SU-DHL-6 (cell line): ENCODE results near the gene CERS1.

ENCODE experiments used
- H2AFZ ChIP-seq: fragments of 200-600 bp; sonication (generic); 2 replicates; pipeline ENCODE4 v1.6.1; 2014; ENCODE audit warnings: low read depth, mild to moderate bottlenecking, moderate library complexity, mixed read lengths, antibody characterized with exemption, low read length; ENCODE audit not compliant: severe bottlenecking
- H3F3A ChIP-seq: fragments of 200-600 bp; shearing (Covaris generic); 2 replicates; pipeline ENCODE4 v1.6.0; 2016; ENCODE audit warnings: antibody characterized with exemption, mild to moderate bottlenecking; ENCODE audit not compliant: insufficient read depth
- H3K27ac ChIP-seq: fragments of 200-600 bp; sonication (generic); 2 replicates; pipeline ENCODE4 v1.5.1; 2016; ENCODE audit warnings: low read depth, mild to moderate bottlenecking, low read length, moderate library complexity, mixed read lengths
- H3K27me3 ChIP-seq: fragments of 200-600 bp; sonication (generic), shearing (Covaris generic); 2 replicates; pipeline ENCODE4 v1.6.0; 2014; ENCODE audit warnings: mild to moderate bottlenecking, low read length
- H3K36me3 ChIP-seq: fragments of 200-600 bp; sonication (generic); 2 replicates; pipeline ENCODE4 v1.6.1; 2014; ENCODE audit warnings: mild to moderate bottlenecking, low read length, mixed read lengths
- H3K4me2 ChIP-seq: fragments of 300-600, 200-600 bp; shearing (Covaris generic), sonication (generic); 2 replicates; pipeline ENCODE4 v1.6.0; 2014; ENCODE audit warnings: low read length, low read depth, mild to moderate bottlenecking; ENCODE audit not compliant: poor library complexity, severe bottlenecking
- H3K4me3 ChIP-seq: fragments of 200-600 bp; sonication (generic); 2 replicates; pipeline ENCODE4 v1.5.1; 2014; ENCODE audit warnings: antibody characterized with exemption, low read length, mild to moderate bottlenecking, mixed read lengths; ENCODE audit not compliant: insufficient read depth, poor library complexity, severe bottlenecking
- H3K79me2 ChIP-seq: fragments of 200-600 bp; sonication (generic); 2 replicates; pipeline ENCODE4 v1.6.1; 2014; ENCODE audit warnings: mild to moderate bottlenecking, low read length, moderate library complexity; ENCODE audit not compliant: insufficient read depth
- H3K9ac ChIP-seq: fragments of 200-600 bp; sonication (generic); 2 replicates; pipeline ENCODE4 v1.7.0; 2014; ENCODE audit warnings: mild to moderate bottlenecking, low read length
- H3K9me2 ChIP-seq: fragments of 200-600 bp; sonication (generic); replicated peaks from 2 replicates; pipeline ENCODE4 v1.6.1; 2014; ENCODE audit warnings: low read length; ENCODE audit not compliant: insufficient read depth
- H3K9me3 ChIP-seq: fragments of 200-600 bp; sonication (generic); 2 replicates; pipeline ENCODE4 v1.6.1; 2014; ENCODE audit warnings: low read length, mixed read lengths; ENCODE audit not compliant: insufficient read depth
- H4K20me1 ChIP-seq: fragments of 200-600 bp; sonication (generic); 2 replicates; pipeline ENCODE4 v1.6.1; 2014; ENCODE audit warnings: low read depth, mild to moderate bottlenecking, antibody characterized with exemption, low read length, moderate library complexity, mixed read lengths
- EZH2phosphoT487 ChIP-seq: fragments of 200-600 bp; sonication (generic), shearing (Covaris generic); conservative IDR thresholded peaks from 2 replicates; pipeline ENCODE4 v1.6.1; 2018; ENCODE audit warnings: mild to moderate bottlenecking, antibody characterized with exemption, low read length, moderate library complexity, mixed read lengths
- TF ChIP-seq, protein P1 (sequence below): fragments of 200-600 bp; sonication (generic); IDR thresholded peaks from one replicate; pipeline ENCODE4 v1.5.1; 2017; ENCODE audit warnings: antibody characterized with exemption, mild to moderate bottlenecking, low read length, moderate library complexity; ENCODE audit not compliant: insufficient read depth, poor library complexity, severe bottlenecking

CERS1 gene

DNA sequence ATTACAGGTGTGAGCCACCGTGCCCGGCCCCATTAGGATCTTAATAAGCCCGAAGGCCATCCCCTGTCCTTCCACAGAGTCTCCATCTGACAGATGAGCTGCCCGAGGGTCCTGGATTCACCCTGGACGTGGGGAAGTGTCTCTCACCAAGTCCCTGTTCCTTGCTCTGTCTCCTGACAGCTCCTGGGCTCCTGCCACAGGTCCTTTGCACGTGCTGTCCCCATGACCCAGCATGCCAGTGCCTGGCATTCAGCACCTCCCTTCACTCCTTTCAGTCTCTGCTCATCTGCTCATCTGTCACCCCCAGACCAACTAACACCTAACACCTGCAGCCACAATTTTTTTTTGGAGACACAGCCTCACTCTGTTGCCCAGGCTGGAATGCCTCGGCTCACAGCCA lies 14.5 kb downstream of the CERS1 start:
- TF ChIP-seq, protein P1, sequence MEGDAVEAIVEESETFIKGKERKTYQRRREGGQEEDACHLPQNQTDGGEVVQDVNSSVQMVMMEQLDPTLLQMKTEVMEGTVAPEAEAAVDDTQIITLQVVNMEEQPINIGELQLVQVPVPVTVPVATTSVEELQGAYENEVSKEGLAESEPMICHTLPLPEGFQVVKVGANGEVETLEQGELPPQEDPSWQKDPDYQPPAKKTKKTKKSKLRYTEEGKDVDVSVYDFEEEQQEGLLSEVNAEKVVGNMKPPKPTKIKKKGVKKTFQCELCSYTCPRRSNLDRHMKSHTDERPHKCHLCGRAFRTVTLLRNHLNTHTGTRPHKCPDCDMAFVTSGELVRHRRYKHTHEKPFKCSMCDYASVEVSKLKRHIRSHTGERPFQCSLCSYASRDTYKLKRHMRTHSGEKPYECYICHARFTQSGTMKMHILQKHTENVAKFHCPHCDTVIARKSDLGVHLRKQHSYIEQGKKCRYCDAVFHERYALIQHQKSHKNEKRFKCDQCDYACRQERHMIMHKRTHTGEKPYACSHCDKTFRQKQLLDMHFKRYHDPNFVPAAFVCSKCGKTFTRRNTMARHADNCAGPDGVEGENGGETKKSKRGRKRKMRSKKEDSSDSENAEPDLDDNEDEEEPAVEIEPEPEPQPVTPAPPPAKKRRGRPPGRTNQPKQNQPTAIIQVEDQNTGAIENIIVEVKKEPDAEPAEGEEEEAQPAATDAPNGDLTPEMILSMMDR = no peak
- TF ChIP-seq EZH2phosphoT487 = no peak
- H2AFZ ChIP-seq = no peak overlapping the region
- no peaks in the 10 kb centered on the region for H3K36me3 ChIP-seq

DNA sequence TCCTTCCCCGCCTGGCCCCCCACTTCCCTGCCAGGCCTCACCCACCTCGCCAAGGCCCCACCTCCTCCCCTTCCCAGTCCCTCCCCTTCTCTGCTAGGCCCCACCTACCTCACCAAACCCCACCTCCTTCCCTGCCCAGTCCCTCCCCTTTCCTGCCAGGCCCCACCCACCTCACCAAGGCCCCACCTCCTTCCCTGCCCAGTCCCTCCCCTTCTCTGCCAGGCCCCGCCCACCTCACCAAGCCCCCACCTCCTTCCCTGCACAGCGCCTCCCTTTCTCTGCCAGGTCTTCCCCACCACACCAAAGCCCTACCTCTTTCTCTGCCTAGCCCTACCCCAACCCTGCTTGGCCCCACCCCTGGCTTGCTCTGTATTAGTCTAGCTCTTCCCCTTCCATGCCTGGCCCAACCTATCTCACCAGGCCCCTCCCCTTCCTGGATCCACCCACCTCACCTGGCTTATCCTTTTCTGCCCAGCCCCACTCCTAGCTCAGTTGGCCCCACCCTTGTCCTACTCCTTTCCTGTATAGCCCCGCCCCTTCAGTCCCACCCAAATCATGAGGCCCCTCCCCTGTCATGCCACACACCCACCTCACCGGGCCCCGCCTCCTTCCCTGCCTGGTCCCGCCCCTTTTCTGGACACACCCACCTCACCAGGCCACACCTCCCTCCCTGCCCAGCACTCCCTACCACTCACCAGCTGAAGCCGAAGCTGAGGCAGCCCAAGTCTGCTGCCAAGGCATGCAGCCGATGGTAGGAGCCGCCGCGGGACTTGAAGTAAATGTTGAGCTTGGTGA lies 16.2 kb downstream of the CERS1 start:
- H2AFZ ChIP-seq = no peak overlapping the region
- TF ChIP-seq EZH2phosphoT487 = no peak
- TF ChIP-seq, protein P1 = no peak
- H3K36me3 ChIP-seq = no peaks in the 10 kb centered on the region
- no peaks in the 10 kb centered on the region for H3K9me2 ChIP-seq
- no peaks in the 10 kb centered on the region for H4K20me1 ChIP-seq
- no peak overlapping the region for H3K27ac ChIP-seq
- no peaks in the 10 kb centered on the region for H3K79me2 ChIP-seq
- H3K4me3 ChIP-seq = no peak overlapping the region
- H3K9ac ChIP-seq = no peak overlapping the region
- H3K9me3 ChIP-seq = no peaks in the 10 kb centered on the region
- H3K27me3 ChIP-seq = no peaks in the 10 kb centered on the region
- H3K4me2 ChIP-seq = no peak overlapping the region
- H3F3A ChIP-seq = no peaks in the 10 kb centered on the region

More for the DNA sequence above, 14.5 kb downstream of the CERS1 start:
- Histone ChIP-seq H3K27me3 (no peaks in the 10 kb centered on the region), H3K79me2 (no peaks in the 10 kb centered on the region), H3K9me3 (no peaks in the 10 kb centered on the region), H3K4me2 (no peak overlapping the region), H3K9ac (no peak overlapping the region), H4K20me1 (no peaks in the 10 kb centered on the region), H3K27ac (no peak overlapping the region), H3K4me3 (no peak overlapping the region), H3F3A (no peaks in the 10 kb centered on the region), H3K9me2 (no peaks in the 10 kb centered on the region)

DNA sequence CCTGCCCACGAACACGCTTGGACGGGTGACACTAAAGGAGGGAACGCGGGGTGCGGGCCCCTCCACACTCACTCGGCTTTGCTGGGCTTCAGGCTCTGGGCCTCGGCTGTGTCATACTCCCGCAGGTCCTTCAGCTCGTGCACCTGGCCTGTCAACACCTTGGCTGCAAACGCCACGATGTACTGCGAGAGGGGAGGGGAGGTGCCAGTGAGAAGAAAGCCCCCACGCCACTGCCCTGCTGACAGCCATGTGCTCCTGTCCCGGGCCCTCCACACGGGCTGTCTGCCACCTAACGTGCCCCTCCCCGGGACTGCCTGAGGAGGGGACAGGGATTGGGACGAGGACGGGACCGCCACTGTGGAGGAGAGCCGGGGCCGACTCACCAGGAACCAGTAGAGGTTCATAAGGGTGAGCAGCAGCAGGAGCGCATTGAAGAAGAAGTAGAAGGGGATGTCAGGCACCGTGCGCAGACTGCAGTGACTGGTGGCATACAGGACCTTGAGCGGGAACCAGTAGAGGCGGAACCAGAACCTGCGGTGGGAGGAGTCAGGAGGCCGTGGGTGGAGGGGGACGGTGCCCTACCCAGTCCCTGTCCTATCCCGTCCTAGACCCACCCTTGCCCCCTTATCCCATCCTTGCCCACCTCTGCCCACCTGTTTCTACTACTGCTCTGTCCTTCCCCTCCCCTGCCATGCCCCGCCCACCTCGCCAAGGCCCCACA lies 16.9 kb downstream of the CERS1 start:
- H2AFZ ChIP-seq = no peak overlapping the region
- H3K9me3 ChIP-seq = no peaks in the 10 kb centered on the region
- H3K79me2 ChIP-seq = no peaks in the 10 kb centered on the region
- no peaks in the 10 kb centered on the region for H3F3A ChIP-seq
- no peaks in the 10 kb centered on the region for H4K20me1 ChIP-seq
- no peak overlapping the region for H3K9ac ChIP-seq
- no peaks in the 10 kb centered on the region for H3K27me3 ChIP-seq
- H3K4me3 ChIP-seq = no peak overlapping the region
- no peaks in the 10 kb centered on the region for H3K36me3 ChIP-seq
- TF ChIP-seq EZH2phosphoT487 = no peak
- TF ChIP-seq, protein P1 = no peak
- no peak overlapping the region for H3K27ac ChIP-seq
- H3K4me2 ChIP-seq = no peak overlapping the region
- H3K9me2 ChIP-seq = no peaks in the 10 kb centered on the region
